ENCODE data around the gene POLD4.

The POLD4 gene

GRCh38 chr11:67314218-67314617 is 39.1 kb downstream of the POLD4 start:
- no peak for DNase-seq

- no peak for DNase-seq
Measured at GRCh38 chr11:67313125-67313890, 40.0 kb downstream of the POLD4 start.

- no peak for DNase-seq
Measured at GRCh38 chr11:67312187-67313021, 40.9 kb downstream of the POLD4 start.

- no peak for DNase-seq
Measured at GRCh38 chr11:67311556-67312082, 41.7 kb downstream of the POLD4 start.

GRCh38 chr11:67311051-67311555 is 42.2 kb downstream of the POLD4 start:
- no peak for DNase-seq

- DNase-seq: no peak
Measured at GRCh38 chr11:67310246-67311050, 42.9 kb downstream of the POLD4 start.

GRCh38 chr11:67309661-67310061 is 43.7 kb downstream of the POLD4 start:
- no peak for DNase-seq

- no peak for DNase-seq
Measured at GRCh38 chr11:67309166-67309565, 44.2 kb downstream of the POLD4 start.

- no peak for DNase-seq
Measured at GRCh38 chr11:67308031-67308866, 45.1 kb downstream of the POLD4 start.

GRCh38 chr11:67307545-67308001 is 45.8 kb downstream of the POLD4 start:
- DNase-seq: no peak

GRCh38 chr11:67306769-67307544 is 46.4 kb downstream of the POLD4 start:
- DNase-seq: no peak

- peak in 1 of 2 experiments; percentile 29 for DNase-seq
Measured at GRCh38 chr11:67304511-67305113, 48.7 kb downstream of the POLD4 start.

GRCh38 chr11:67303835-67304411 is 49.4 kb downstream of the POLD4 start:
- peak in 1 of 2 experiments; percentile 60 for DNase-seq

- peak; percentile 47 to 94 for DNase-seq
Measured at GRCh38 chr11:67303132-67303834, 50.1 kb downstream of the POLD4 start, which contains the start of gene SSH3. TSS of gene SSH3 (plus strand) at chr11:67303530. CDS start at chr11:67303626, 96 bp downstream.

GRCh38 chr11:67302571-67303131 is 50.7 kb downstream of the POLD4 start:
- peak in 1 of 2 experiments; percentile 77 for DNase-seq

- DNase-seq: peak; percentile 62 to 89
Measured at GRCh38 chr11:67301951-67302516, 51.3 kb downstream of the POLD4 start.

GRCh38 chr11:67301313-67301921 is 51.9 kb downstream of the POLD4 start:
- no peak for DNase-seq

Data from NCI-H526 (cell line).